Measurements from ENCODE around the gene EML4. TPM values are rescaled to one million over a fixed set of nuclear protein-coding genes. Genes with fewer than 3 reads are reported as not detected.

Gene EML4
- total and polyA plus RNA-seq, 2 of the 13 experiments (the other 11 are each of a cell fraction or from before 2014, with no cell fraction given): 243 to 476 TPM

GRCh38 chr2:42196403-42197267 is 27.5 kb downstream of the EML4 start (continued):
- TF ChIP-seq PRDM15 (CRISPR knock-in tag; IDR thresholded peaks at IDR 0.05): no peak
- no peak for TF ChIP-seq GPN1 (CRISPR knock-in tag; IDR thresholded peaks at IDR 0.05; ENCODE audit: borderline replicate concordance)
- peak; percentile 74; the same call in 1 of the 2 replicates for TF ChIP-seq GATA4 (IDR thresholded peaks at IDR 0.05; ENCODE audit: borderline replicate concordance, low read depth)
- TF ChIP-seq, protein P1, sequence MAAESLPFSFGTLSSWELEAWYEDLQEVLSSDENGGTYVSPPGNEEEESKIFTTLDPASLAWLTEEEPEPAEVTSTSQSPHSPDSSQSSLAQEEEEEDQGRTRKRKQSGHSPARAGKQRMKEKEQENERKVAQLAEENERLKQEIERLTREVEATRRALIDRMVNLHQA (CRISPR knock-in tag; IDR thresholded peaks at IDR 0.05): no peak
- peak; percentile 97 for TF ChIP-seq SSRP1 (CRISPR knock-in tag; IDR thresholded peaks at IDR 0.05)
- no peak; the same call in 1 of the 2 replicates for TF ChIP-seq ELF1 (CRISPR knock-in tag; IDR thresholded peaks at IDR 0.05)
- peak; percentile 85 for TF ChIP-seq BCL6 (CRISPR knock-in tag; IDR thresholded peaks at IDR 0.05)
- no peak for TF ChIP-seq ZNF567 (CRISPR knock-in tag; IDR thresholded peaks at IDR 0.05; ENCODE audit: borderline replicate concordance)
- TF ChIP-seq ZNF878 (CRISPR knock-in tag; IDR thresholded peaks at IDR 0.05): peak; percentile 63; the same call in 1 of the 2 replicates
- TF ChIP-seq ARNTL (CRISPR knock-in tag; IDR thresholded peaks at IDR 0.05): peak; percentile 79
- TF ChIP-seq ATF5 (CRISPR knock-in tag; IDR thresholded peaks at IDR 0.05; ENCODE audit: low read depth): no peak
- TF ChIP-seq AKNA (CRISPR knock-in tag; IDR thresholded peaks at IDR 0.05; ENCODE audit: borderline replicate concordance): no peak
- TF ChIP-seq, protein P2, sequence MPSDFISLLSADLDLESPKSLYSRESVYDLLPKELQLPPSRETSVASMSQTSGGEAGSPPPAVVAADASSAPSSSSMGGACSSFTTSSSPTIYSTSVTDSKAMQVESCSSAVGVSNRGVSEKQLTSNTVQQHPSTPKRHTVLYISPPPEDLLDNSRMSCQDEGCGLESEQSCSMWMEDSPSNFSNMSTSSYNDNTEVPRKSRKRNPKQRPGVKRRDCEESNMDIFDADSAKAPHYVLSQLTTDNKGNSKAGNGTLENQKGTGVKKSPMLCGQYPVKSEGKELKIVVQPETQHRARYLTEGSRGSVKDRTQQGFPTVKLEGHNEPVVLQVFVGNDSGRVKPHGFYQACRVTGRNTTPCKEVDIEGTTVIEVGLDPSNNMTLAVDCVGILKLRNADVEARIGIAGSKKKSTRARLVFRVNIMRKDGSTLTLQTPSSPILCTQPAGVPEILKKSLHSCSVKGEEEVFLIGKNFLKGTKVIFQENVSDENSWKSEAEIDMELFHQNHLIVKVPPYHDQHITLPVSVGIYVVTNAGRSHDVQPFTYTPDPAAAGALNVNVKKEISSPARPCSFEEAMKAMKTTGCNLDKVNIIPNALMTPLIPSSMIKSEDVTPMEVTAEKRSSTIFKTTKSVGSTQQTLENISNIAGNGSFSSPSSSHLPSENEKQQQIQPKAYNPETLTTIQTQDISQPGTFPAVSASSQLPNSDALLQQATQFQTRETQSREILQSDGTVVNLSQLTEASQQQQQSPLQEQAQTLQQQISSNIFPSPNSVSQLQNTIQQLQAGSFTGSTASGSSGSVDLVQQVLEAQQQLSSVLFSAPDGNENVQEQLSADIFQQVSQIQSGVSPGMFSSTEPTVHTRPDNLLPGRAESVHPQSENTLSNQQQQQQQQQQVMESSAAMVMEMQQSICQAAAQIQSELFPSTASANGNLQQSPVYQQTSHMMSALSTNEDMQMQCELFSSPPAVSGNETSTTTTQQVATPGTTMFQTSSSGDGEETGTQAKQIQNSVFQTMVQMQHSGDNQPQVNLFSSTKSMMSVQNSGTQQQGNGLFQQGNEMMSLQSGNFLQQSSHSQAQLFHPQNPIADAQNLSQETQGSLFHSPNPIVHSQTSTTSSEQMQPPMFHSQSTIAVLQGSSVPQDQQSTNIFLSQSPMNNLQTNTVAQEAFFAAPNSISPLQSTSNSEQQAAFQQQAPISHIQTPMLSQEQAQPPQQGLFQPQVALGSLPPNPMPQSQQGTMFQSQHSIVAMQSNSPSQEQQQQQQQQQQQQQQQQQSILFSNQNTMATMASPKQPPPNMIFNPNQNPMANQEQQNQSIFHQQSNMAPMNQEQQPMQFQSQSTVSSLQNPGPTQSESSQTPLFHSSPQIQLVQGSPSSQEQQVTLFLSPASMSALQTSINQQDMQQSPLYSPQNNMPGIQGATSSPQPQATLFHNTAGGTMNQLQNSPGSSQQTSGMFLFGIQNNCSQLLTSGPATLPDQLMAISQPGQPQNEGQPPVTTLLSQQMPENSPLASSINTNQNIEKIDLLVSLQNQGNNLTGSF (CRISPR knock-in tag; IDR thresholded peaks at IDR 0.05): no peak

All from HepG2 (cell line).